ENCODE measurements around the gene LAMA2.

The LAMA2 gene

GRCh38 chr6:128918886-128919285, 35.9 kb downstream of the LAMA2 start:
- no peak for DNase-seq

- no peak for DNase-seq
Observed at GRCh38 chr6:128919412-128920180, 36.7 kb downstream of the LAMA2 start.

- no peak for DNase-seq
Observed at GRCh38 chr6:128925765-128926164, 42.8 kb downstream of the LAMA2 start.

DNA sequence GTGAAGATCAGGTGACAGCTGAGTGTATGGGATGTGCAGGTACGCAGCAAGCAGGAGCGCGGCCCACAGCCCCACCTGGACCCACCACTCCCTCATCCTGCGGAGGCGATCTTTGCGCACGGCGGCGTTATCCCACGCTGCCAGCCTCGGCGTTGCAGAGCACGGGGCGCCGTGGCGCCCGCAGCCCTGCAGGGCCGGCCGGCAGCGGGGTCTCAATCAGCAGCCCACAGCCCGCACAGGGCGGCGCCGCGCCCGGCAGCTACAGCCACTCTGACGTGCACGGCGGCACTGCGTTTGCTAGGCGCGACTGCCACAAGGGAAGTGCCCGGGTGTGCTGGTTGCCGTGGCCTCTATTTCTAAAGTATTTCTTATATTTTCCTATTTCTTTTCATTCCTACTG, 46.9 kb downstream of the LAMA2 start:
- no peak for DNase-seq

GRCh38 chr6:128930321-128930720, 47.4 kb downstream of the LAMA2 start:
- no peak for DNase-seq

DNA sequence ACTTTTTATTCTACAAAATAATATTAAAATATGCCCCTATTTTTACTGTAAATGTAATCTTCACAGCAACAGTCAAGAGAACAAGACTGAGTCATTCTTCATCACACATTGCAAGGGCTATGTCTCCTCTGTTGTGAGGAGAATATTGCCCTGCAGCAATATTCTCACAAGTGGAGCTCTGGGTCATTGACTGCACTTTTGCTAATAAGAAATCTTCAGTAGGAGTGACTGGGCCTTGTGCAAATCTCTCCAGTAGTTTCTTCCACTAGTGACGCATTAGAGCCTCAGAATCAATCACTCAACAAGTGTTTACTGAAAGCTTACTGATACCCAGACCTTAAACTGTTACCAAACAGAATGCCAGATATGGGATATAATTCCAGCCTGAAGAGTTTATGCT, 49.1 kb downstream of the LAMA2 start:
- no peak for DNase-seq

- no peak for DNase-seq
Observed at GRCh38 chr6:128950864-128951263, 67.9 kb downstream of the LAMA2 start.

GRCh38 chr6:128952902-128953301, 70.0 kb downstream of the LAMA2 start:
- DNase-seq: no peak

DNA sequence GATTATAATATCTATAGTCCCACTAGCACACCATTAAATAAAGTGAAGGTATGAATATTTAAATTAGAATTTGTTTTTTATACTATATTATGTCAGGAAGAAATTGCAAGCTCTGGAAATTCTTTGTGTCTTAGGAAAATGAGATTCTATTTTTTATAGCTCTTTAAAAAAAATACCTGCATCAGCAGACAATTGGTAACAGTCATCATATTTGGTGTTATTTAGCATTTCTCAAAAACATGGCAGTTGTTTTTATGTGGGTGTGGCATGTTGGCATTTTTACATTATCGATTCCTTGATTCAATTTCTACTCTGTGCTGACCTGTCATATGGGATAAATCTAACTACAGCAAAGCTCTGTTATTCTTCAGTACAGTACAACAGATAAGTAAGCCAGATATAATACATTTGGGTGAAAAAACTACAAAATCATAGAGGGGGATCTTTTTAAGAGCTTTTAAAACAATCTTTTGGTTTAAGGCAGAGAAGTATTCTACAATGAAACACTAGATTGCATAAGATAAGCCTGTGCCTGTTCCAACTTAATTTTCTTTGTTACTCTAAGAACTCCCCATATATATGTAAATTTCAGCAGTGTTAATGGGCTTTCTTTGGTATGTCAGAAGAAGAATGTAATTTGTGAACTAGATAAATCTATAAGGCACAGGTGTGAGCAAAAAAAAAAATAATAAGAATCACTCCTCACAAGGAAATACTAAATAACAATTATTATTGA, 71.5 kb downstream of the LAMA2 start:
- DNase-seq: no peak

DNA sequence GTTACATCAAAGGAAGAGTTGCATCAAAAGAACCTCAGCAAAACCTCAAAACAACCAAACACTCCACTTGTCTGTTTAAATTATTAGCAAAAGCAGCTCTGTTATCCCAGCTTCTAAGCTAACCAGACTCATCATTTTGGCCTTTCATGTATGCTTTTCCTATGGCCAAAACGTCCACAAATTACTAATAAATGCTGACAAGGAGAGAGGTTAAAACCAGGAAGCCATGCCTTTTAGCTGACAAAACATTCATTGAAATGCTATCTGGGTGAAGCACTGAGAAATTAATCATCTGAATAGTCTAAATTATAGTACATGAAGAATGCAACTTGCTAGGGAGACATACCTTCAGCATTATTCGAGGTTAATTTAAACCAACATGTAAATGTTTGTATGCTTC, 80.6 kb downstream of the LAMA2 start:
- DNase-seq: no peak

DNA sequence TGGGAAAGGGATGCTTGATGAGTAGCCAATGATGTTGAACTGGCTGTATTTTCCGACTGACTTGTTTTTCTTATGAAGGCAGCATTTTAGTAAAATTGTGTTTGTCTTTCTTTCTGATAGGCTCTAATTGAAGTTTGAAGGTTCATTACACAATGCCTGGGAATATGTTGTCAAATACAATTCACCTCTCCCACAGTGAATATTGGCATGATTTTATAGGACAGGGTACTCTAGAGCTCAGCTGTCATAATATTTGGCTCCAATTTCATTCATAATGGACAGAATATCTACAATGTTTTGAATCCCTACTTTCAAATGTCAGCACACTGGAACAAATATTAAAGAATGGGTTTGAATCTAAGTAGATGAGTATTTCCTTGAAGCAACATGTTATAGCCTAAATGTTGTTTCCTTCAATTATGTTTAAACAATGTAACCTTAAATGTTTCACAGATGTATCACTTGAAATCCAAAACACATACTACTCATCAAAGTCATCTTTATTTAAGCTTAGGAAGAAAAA, 81.4 kb downstream of the LAMA2 start:
- DNase-seq: no peak

- no peak for DNase-seq
Observed at GRCh38 chr6:128964771-128965170, 81.8 kb downstream of the LAMA2 start.

GRCh38 chr6:128966934-128967333, 84.0 kb downstream of the LAMA2 start:
- DNase-seq: no peak

- DNase-seq: no peak
Observed at GRCh38 chr6:128979071-128979470, 96.1 kb downstream of the LAMA2 start.

- no peak for DNase-seq
Observed at GRCh38 chr6:128981716-128982115, 98.8 kb downstream of the LAMA2 start.

DNA sequence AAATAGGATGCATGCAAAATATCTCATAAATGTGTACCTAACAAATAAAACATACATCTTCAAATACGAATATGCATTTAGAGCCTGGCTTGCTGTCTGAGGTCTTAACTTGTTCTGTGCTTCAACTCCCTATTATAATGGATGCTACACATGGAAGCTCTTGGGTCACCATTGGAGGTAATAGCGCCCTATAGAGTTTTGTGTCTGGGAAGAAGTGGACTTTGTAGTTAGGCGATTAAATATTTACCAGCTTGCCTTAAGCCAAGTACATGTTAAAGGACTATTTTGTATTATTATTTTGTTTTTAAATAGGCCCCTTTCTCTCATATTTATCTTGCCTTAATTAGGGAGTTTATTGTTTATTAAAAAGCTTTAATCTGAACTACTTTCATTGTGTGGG, 107.4 kb downstream of the LAMA2 start:
- DNase-seq: no peak

GRCh38 chr6:128990915-128991314, 108.0 kb downstream of the LAMA2 start:
- no peak for DNase-seq

DNA sequence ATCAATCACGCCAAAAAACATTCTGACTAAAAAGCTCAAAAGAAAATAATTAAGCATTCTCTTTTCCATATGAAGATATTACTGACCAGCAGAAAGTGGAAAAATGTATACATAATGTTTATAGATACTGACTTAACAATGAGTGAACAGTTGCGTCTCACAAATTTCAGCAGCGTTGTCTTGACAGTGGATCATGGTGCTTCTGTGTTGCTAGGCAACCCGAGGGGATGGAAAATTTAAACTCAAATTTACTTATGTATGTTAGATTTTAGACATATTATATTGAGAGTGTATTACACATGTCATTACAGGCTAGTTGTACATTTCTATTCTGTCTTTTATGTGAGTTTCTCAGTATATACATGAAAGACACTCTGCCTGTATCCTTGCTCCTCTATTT, 110.2 kb downstream of the LAMA2 start:
- DNase-seq: no peak

GRCh38 chr6:128997880-128998279, 114.9 kb downstream of the LAMA2 start:
- no peak for DNase-seq

GRCh38 chr6:129006724-129007514, 124.0 kb downstream of the LAMA2 start:
- DNase-seq: no peak

DNA sequence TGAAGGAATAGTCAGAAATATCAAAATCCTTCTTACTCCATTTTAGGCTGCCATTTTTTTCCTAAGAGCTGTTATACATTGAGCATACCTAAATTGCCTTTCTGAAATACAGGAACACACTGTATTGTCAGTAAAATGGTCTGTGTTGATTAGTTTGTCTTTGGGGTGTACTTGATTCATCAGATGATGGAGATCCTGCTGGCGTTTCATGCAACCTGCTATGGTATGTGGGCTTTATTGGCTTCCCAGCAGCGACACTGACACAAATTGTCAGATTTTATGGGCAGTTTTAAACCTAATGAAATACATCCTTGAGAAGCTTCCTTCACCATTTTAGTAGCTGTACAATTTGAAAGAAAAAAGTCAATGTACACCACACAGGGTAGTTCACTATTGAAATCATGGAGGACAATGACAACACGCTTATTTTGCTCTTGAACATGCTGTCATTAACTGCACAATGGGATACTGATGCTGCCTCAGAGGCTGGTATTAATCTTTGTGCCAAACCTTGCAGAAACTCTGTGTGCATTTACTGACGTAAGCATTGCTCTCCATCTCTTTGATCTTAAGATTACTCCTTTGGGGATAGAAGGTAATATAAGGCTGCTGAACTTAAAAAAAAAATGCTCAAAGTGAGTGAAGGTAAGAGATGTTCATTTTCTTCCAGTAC, 124.9 kb downstream of the LAMA2 start:
- DNase-seq: no peak

GRCh38 chr6:129008591-129008990, 125.7 kb downstream of the LAMA2 start:
- no peak for DNase-seq

GRCh38 chr6:129009851-129010250, 126.9 kb downstream of the LAMA2 start:
- DNase-seq: no peak

All from stimulated activated naive CD4-positive, alpha-beta T cell treated with Interleukin-2 at 50 U/mL for 16 hours (primary cell).